ENCODE results near the gene ZNF697. TPM values are rescaled to one million over a fixed set of nuclear protein-coding genes. Genes with fewer than 3 reads are reported as not detected.

The ZNF697 gene
- total RNA-seq, 1 experiment from 2014 or later: 17.4 TPM

DNA sequence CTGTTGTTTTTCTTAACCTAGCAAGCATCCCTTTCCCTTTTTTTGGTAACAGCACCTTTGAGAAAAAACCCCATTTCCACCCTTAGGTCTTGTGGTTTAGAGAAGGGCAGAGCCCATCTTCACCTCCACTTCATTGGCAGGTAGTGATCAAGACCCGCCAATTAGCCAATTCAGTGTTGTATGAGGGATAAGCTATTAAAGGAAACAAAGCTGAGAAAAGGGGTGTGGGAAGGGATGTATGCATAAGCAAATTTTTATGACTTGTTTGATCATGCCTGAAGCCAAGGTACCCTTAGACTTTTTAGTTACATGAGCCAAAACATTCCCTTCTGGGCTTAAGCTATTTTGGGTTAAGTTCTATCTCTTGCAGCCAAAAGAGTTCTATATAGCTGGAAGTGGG lies 3.6 kb upstream of the ZNF697 start:
- Histone ChIP-seq H2BK12ac (ENCODE audit: insufficient read length, low read depth, low read length) (no peak overlapping the region), H3K4me1 (ENCODE audit: insufficient read depth, low read length) (peaks cover 9% of the 10 kb centered on the region), H3K27ac (ENCODE audit: insufficient read length, low read depth, low read length) (no peak overlapping the region), H4K5ac (ENCODE audit: insufficient read length, low read depth, low read length) (no peak overlapping the region), H2BK15ac (ENCODE audit: low read depth, low read length) (no peak overlapping the region), H3K9me3 (ENCODE audit: control insufficient read depth, low read depth, low read length) (no peaks in the 10 kb centered on the region), H2AFZ (ENCODE audit: low read length) (no peak overlapping the region), H3K79me1 (ENCODE audit: insufficient read depth, low read depth, low read length, poor library complexity, severe bottlenecking) (no peaks in the 10 kb centered on the region), H3K4me2 (ENCODE audit: insufficient read depth, insufficient read length, low read length) (no peak overlapping the region), H3K14ac (ENCODE audit: insufficient read depth, low read length) (no peak overlapping the region), H3K79me2 (ENCODE audit: insufficient read depth, low read length) (peaks cover 2% of the 10 kb centered on the region; the same call in 1 of the 2 replicates), H2BK5ac (ENCODE audit: insufficient read length, low read length) (no peak overlapping the region), H2AK5ac (ENCODE audit: insufficient read length, low read length) (no peak overlapping the region), H4K8ac (replicated peaks; ENCODE audit: insufficient read length, low read depth, low read length) (no peak overlapping the region), H4K91ac (ENCODE audit: insufficient read length, low read depth, low read length) (no peak overlapping the region), H3K23ac (ENCODE audit: insufficient read length, low read depth, low read length) (no peak overlapping the region), H3K9ac (ENCODE audit: extremely low read depth, insufficient read length, low read length) (no peak overlapping the region), H3T11ph (ENCODE audit: low read length) (no peak overlapping the region), H3K56ac (ENCODE audit: insufficient read length, low read depth, low read length) (no peak overlapping the region), H3K4ac (ENCODE audit: low read depth, low read length) (no peak overlapping the region), H4K20me1 (ENCODE audit: control insufficient read depth, insufficient read depth, insufficient read length) (no peaks in the 10 kb centered on the region), H3K27me3 (ENCODE audit: insufficient read depth, low read length) (no peaks in the 10 kb centered on the region), H2BK20ac (ENCODE audit: low read depth, low read length, poor library complexity, severe bottlenecking) (no peak overlapping the region), H3K23me2 (ENCODE audit: insufficient read length, low read depth, low read length, poor library complexity, severe bottlenecking) (peaks cover 15% of the 10 kb centered on the region), H2BK120ac (ENCODE audit: low read depth, low read length, poor library complexity, severe bottlenecking) (no peak overlapping the region), H3K18ac (ENCODE audit: insufficient read length, low read depth, low read length) (no peak overlapping the region)
- Mint-ChIP-seq H3K36me3 (ENCODE audit: insufficient read depth in 1 of 3, low read depth in 3 of 3) (no peaks in the 10 kb centered on the region; a peak in 1 of 7 replicates), H3K27me3 (ENCODE audit: low read depth) (peaks cover 12% of the 10 kb centered on the region; the same call in 1 of the 2 replicates), H3K27ac (no peak overlapping the region), H3K4me3 (no peak overlapping the region), H3K9me3 (no peaks in the 10 kb centered on the region), H3K4me1 (peaks cover 27 to 36% of the 10 kb centered on the region in 2 experiments)
- WGBS (ENCODE audit: extremely low coverage, insufficient read length, low lambda C conversion rate): no CpG with 5 or more reads among the region's 1 CpG
- no peak for DNase-seq
- TF ChIP-seq, protein P1, sequence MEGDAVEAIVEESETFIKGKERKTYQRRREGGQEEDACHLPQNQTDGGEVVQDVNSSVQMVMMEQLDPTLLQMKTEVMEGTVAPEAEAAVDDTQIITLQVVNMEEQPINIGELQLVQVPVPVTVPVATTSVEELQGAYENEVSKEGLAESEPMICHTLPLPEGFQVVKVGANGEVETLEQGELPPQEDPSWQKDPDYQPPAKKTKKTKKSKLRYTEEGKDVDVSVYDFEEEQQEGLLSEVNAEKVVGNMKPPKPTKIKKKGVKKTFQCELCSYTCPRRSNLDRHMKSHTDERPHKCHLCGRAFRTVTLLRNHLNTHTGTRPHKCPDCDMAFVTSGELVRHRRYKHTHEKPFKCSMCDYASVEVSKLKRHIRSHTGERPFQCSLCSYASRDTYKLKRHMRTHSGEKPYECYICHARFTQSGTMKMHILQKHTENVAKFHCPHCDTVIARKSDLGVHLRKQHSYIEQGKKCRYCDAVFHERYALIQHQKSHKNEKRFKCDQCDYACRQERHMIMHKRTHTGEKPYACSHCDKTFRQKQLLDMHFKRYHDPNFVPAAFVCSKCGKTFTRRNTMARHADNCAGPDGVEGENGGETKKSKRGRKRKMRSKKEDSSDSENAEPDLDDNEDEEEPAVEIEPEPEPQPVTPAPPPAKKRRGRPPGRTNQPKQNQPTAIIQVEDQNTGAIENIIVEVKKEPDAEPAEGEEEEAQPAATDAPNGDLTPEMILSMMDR (conservative IDR thresholded peaks at IDR 0.05): no peak

All from H9 (cell line).